Pancreas (tissue), 10 donors: Measurements from ENCODE around the gene INSYN2B. TPM values are rescaled to one million over a fixed set of nuclear protein-coding genes. Genes with fewer than 3 reads are reported as not detected.
A peak's percentile ranks its signal among the peaks of the same experiment; 100 is the strongest.
"Not testable (repeated sequence)": the region's sequence is repeated elsewhere in the genome, so short reads cannot be mapped to it uniquely, and the experiment has no call there.

Experiments used
- ATAC-seq, 4 donors: fragments of 200-7000 bp; cut with Tn5 transposase; one replicate each; pipeline versions ENCODE4 v1.8.0 to v1.9.1; 2020; ENCODE audit warnings: mild to moderate bottlenecking in 4 of 4, moderate library complexity in 4 of 4
- DNase-seq, 6 donors: peaks; one replicate each; pipeline ENCODE4 v3.0.0-alpha.2; 2020
- FAIRE-seq: peaks from 2 replicates; lab custom pipeline; 2012; peaks lifted over from hg19 to GRCh38; lab: Jason Lieb, UNC
- H3K27ac ChIP-seq, 4 donors: fragments of 200-600 bp; sonication (generic); 1 replicate in 3 of 4; 2 replicates in 1 of 4; pipeline versions ENCODE4 v1.5.0 to v1.8.0; 2020
- H3K27me3 ChIP-seq, 4 donors: fragments of 200-600 bp; one replicate each; pipeline ENCODE4 v1.8.0; 2021
- H3K36me3 ChIP-seq, 3 donors: fragments of 200-600 bp; sonication (generic) in 1 of 3; one replicate each; pipeline versions ENCODE4 v1.5.0 to v1.8.0; 2020 to 2021
- H3K4me1 ChIP-seq, 3 donors: fragments of 200-600 bp; one replicate each; pipeline ENCODE4 v1.8.0; 2021
- H3K4me3 ChIP-seq, 4 donors: fragments of 200-600 bp; sonication (generic) in 2 of 4; one replicate each; pipeline versions ENCODE4 v1.5.0 to v1.8.0; 2020 to 2021
- H3K9me3 ChIP-seq, 4 donors: fragments of 200-600 bp; one replicate each; pipeline ENCODE4 v1.8.0; 2021
- WGBS, 2 donors: extraction: QIAGEN DNeasy Blood & Tissue Kit; methylation state at CpG; one replicate each; pipeline ENCODE4 v1.1.7; 2013; 5-methylcytosine and 5-hydroxymethylcytosine counted together
- intact Hi-C, 3 donors: fragments of 100-400 bp; cut with DNase I; formaldehyde crosslinking; loops; one replicate each; pipeline versions ENCODE4 v1.11.1 to v1.14.2; 2022
- polyA plus RNA-seq, 2 donors: library from polyadenylated mRNA; stranded (reverse); fragments of 200-250 nt; gene quantifications; one replicate each; pipeline ENCODE4 v1.2.3, GENCODE V29; 2013
- total RNA-seq, 6 donors: library from RNA; stranded (reverse); fragmentation: NEBNext Ultra II Directional in 4 of 6; extraction: Animal tissue kit (Norgen Biotek cat#: 25700) in 4 of 6; gene quantifications; one replicate each; pipeline versions ENCODE4 v1.2.1 to v1.2.4, GENCODE V29; 2021 to 2023
- TF ChIP-seq, protein P1 (sequence below), 4 donors: fragments of 200-600 bp; sonication (generic) in 3 of 4; IDR thresholded peaks; one replicate each; pipeline versions ENCODE4 v1.5.0 to v1.8.0; 2021; ENCODE audit warnings: antibody characterized with exemption in 4 of 4
- donor health status: healthy with polysubstance abuse.
- donor health status: DM: no; HTN: no; CAD: no; lungs with moderate emphysema.
- donor health status: DM: no; HTN: no; CAD: no.
- donor health status: control.
- donor health status: control.
- donor health status: Bipolar disorder and iron deficiency.
- donor health status: DM: yes; HTN: yes; CAD: no.
- donor health status: DM: no; HTN: no; CAD: no.
- donor health status: DM: no; HTN: no; CAD: no.
- donor health status: DM: yes; HTN: yes; CAD: no.

Gene INSYN2B
- total and polyA plus RNA-seq, 8 donors, result 0.02 TPM; not detected in 7

DNA sequence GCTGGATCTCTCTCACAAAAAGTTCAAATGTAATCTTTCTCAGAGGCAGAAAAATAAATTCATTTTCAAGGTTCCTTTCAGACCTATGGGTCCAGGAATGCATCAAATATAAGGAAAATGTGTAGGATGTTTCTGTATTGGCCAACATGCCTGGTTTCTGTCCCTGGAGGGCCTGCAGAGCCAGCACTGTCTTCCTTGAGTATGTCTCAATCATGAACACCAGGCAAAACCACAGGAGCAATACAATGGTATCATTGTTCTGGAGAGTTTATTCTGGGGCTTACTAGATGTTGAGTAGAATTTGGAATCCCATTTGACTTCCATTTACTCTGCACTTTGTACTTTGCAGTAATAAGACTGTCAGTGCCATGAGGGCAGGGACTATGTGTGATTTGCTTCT lies 23.5 kb downstream of the INSYN2B start:
- no peak for FAIRE-seq
- Histone ChIP-seq H3K4me3 (no peak overlapping the region), H3K4me1 (no peaks in the 10 kb centered on the region), H3K27ac (no peak overlapping the region), H3K27me3 (no peaks in the 10 kb centered on the region), H3K9me3 (no peaks in the 10 kb centered on the region), H3K36me3 (no peaks in the 10 kb centered on the region)
- ATAC-seq, result no peak
- intact Hi-C loops, result no loop called here
- TF ChIP-seq, protein P1, sequence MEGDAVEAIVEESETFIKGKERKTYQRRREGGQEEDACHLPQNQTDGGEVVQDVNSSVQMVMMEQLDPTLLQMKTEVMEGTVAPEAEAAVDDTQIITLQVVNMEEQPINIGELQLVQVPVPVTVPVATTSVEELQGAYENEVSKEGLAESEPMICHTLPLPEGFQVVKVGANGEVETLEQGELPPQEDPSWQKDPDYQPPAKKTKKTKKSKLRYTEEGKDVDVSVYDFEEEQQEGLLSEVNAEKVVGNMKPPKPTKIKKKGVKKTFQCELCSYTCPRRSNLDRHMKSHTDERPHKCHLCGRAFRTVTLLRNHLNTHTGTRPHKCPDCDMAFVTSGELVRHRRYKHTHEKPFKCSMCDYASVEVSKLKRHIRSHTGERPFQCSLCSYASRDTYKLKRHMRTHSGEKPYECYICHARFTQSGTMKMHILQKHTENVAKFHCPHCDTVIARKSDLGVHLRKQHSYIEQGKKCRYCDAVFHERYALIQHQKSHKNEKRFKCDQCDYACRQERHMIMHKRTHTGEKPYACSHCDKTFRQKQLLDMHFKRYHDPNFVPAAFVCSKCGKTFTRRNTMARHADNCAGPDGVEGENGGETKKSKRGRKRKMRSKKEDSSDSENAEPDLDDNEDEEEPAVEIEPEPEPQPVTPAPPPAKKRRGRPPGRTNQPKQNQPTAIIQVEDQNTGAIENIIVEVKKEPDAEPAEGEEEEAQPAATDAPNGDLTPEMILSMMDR (IDR thresholded peaks at IDR 0.05), result no peak
- DNase-seq, result no peak

DNA sequence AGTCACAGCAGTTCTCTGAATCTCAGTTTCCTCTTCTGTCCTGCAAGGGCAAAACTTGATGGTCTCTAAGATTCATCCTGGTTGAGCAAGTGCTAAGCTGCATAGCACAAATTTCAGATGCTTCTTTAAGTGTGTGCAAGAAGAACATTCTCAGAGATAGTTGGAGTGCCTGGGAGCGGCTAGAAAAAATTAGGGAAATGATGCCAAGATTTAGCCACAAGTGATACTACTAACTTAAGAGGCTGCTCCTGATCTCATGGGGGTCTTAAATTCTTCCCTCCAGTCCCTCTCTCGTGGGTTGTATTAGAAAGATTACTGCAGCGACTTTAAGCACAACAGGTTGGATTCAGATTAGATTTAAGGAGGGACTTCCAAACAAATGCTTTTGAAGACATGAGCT lies 24.2 kb downstream of the INSYN2B start:
- DNase-seq (no peak), FAIRE-seq (no peak), ATAC-seq (no peak)
- TF ChIP-seq, protein P1 (IDR thresholded peaks at IDR 0.05), result no peak
- no peaks in the 10 kb centered on the region for H3K27me3 ChIP-seq
- no peaks in the 10 kb centered on the region for H3K36me3 ChIP-seq
- H3K9me3 ChIP-seq, result no peaks in the 10 kb centered on the region
- WGBS, 2 donors, result 64 to 67% methylated on average over 3 of the region's 3 CpGs
- H3K4me3 ChIP-seq, result no peak overlapping the region
- no peak overlapping the region for H3K27ac ChIP-seq
- intact Hi-C loops, result no loop called here
- H3K4me1 ChIP-seq, result no peaks in the 10 kb centered on the region

GRCh38 chr5:169954786-169955185 lies 25.5 kb downstream of the INSYN2B start:
- H3K4me1 ChIP-seq, result no peaks in the 10 kb centered on the region
- DNase-seq (no peak), FAIRE-seq (no peak), ATAC-seq (no peak)
- intact Hi-C loops, result no loop called here
- H3K27ac ChIP-seq, result no peak overlapping the region
- no peaks in the 10 kb centered on the region for H3K36me3 ChIP-seq
- no peaks in the 10 kb centered on the region for H3K9me3 ChIP-seq
- no peaks in the 10 kb centered on the region for H3K27me3 ChIP-seq
- no peak overlapping the region for H3K4me3 ChIP-seq
- WGBS, 2 donors, result 55 to 63% methylated on average over 6 of the region's 6 CpGs
- TF ChIP-seq, protein P1 (IDR thresholded peaks at IDR 0.05), result no peak

- H3K27ac ChIP-seq, H3K36me3 ChIP-seq, H3K4me3 ChIP-seq, H3K9me3 ChIP-seq, FAIRE-seq, H3K27me3 ChIP-seq, DNase-seq, intact Hi-C loops, H3K4me1 ChIP-seq: not testable (repeated sequence)
- WGBS, 2 donors, result 70 to 71% methylated on average over 4 of the region's 4 CpGs
- peak in 1 of 4 donors; percentile 35 for ATAC-seq
These were observed 27.1 kb downstream of the INSYN2B start for GRCh38 chr5:169953196-169953595.

DNA sequence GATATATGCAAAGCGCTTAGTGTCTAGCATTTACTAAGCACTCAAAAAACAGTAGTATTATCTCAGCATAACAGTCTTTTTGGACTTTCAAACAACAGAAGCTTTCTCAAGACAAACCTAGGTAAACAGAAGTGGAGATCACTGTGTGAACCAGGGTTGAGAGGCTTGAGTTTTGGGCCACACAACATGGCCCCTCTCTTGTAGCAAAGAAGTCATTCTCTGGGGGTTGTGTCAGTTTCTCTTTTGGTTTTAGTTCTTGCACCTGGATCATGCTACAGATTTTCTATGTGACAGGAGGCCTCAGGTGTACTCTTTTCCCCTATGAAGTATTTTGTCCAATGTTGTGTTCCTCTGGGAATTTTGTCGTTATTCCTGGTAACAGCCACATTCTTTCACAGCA lies 30.0 kb downstream of the INSYN2B start:
- intact Hi-C loops, result no loop called here
- ATAC-seq (no peak), DNase-seq (no peak), FAIRE-seq (no peak)
- 76 to 84% methylated on average over 2 of the region's 2 CpGs for WGBS, 2 donors
- Histone ChIP-seq H3K27ac (no peak overlapping the region), H3K9me3 (no peaks in the 10 kb centered on the region), H3K36me3 (no peaks in the 10 kb centered on the region), H3K4me1 (no peaks in the 10 kb centered on the region), H3K4me3 (no peak overlapping the region), H3K27me3 (no peaks in the 10 kb centered on the region)
- TF ChIP-seq, protein P1 (IDR thresholded peaks at IDR 0.05), result no peak
